Naive B cell (primary cell): Measurements from ENCODE around the gene HACD2. TPM values are rescaled to one million over a fixed set of nuclear protein-coding genes. Genes with fewer than 3 reads are reported as not detected.
"Not testable (repeated sequence)": the region's sequence is repeated elsewhere in the genome, so short reads cannot be mapped to it uniquely, and the experiment has no call there.

Source experiments
- ATAC-seq, 2 donors: fragments of 150-1000 bp; cut with Tn5 transposase; 2 replicates each; pipeline ENCODE4 v1.10.0; 2021; ENCODE audit warnings: low read depth in 2 of 2, mild to moderate bottlenecking in 2 of 2, moderate library complexity in 2 of 2
- DNase-seq: peaks from one replicate; pipeline ENCODE4 v3.0.0; 2022
- H3K27ac Mint-ChIP-seq, 6 donors: one replicate each; pipeline ENCODE4 v1.8.0; 2020 to 2022; ENCODE audit warnings: mild to moderate bottlenecking in 6 of 6, mixed read lengths in 6 of 6, moderate library complexity in 5 of 6, inconsistent platforms in 2 of 6
- H3K27me3 Mint-ChIP-seq, 3 donors: one replicate each; pipeline ENCODE4 v1.8.0; 2021 to 2022; ENCODE audit warnings: mixed read lengths in 3 of 3, mild to moderate bottlenecking in 1 of 3
- H3K36me3 Mint-ChIP-seq, 2 donors: one replicate each; pipeline ENCODE4 v1.8.0; 2020 to 2022; ENCODE audit warnings: mixed read lengths in 2 of 2, inconsistent platforms in 1 of 2, mild to moderate bottlenecking in 1 of 2
- H3K4me1 Mint-ChIP-seq, 3 donors: one replicate each; pipeline ENCODE4 v1.8.0; 2020 to 2022; ENCODE audit warnings: mixed read lengths in 3 of 3, inconsistent platforms in 1 of 3, mild to moderate bottlenecking in 1 of 3, moderate library complexity in 1 of 3
- H3K4me3 Mint-ChIP-seq, 8 donors: one replicate each; pipeline ENCODE4 v1.8.0; 2020 to 2022; ENCODE audit warnings: mild to moderate bottlenecking in 8 of 8, mixed read lengths in 8 of 8, moderate library complexity in 8 of 8, inconsistent platforms in 2 of 8
- H3K9me3 Mint-ChIP-seq, 7 donors: one replicate each; pipeline ENCODE4 v1.8.0; 2020 to 2022; ENCODE audit warnings: mixed read lengths in 7 of 7, mild to moderate bottlenecking in 5 of 7, inconsistent platforms in 2 of 7, moderate library complexity in 1 of 7
- polyA plus RNA-seq, 6 donors: library from polyadenylated mRNA; unstranded; fragments of 300-500 nt; fragmentation: Illumina TruSeq; gene quantifications; one replicate each; pipeline ENCODE4 v1.2.3, GENCODE V29; 2021; ENCODE audit warnings: low read depth in 6 of 6

Gene HACD2
- polyA plus RNA-seq, 6 donors from 2014 or later = 35.3 to 56.2 (median 43.7) TPM

- H3K4me1 Mint-ChIP-seq = peaks cover 11 to 23% (median 19%) of the 10 kb centered on the region in 3 donors
- H3K27me3 Mint-ChIP-seq = no peaks in the 10 kb centered on the region
- ATAC-seq = no peak
- no peak for DNase-seq
- H3K27ac Mint-ChIP-seq = peak overlapping the region in 2 of 6 donors; percentile 44 to 56
- no peak overlapping the region for H3K4me3 Mint-ChIP-seq
- no peaks in the 10 kb centered on the region for H3K9me3 Mint-ChIP-seq
- H3K36me3 Mint-ChIP-seq = no peaks in the 10 kb centered on the region
Observed at GRCh38 chr3:123621850-123622189, 37.0 kb upstream of the HACD2 start.

DNA sequence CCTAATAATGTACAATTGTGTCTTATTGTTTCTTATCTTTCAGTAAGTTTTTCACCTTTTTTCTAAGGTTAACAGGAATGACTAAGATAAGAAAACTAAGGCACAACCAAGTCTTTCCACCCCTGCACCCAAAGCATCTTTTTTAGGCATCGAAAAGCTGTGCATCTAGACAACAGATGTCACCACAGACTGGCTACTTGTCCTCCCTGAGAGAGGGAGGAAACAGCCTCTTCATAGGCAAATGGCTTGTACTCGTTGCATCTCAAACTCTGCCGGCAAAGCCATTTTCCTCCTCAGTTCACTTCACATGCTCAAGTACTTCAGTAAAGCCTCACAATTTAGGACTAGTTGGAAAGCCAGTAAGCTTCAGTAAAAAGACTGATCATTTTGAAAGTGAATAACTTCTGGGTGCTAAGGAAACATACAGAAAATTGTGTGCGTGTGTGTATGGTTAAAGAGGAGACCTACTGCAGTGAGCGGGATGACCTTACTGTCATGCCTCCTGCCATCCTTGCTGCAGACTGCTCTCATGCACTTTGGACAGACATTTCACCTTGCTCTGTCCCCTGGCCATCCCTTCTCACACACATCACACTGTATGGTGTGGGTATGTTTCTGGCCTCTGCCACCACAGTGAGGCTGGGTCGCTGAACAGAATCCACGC is 36.5 kb upstream of the HACD2 start:
- H3K4me1 Mint-ChIP-seq = peaks cover 11 to 23% (median 19%) of the 10 kb centered on the region in 3 donors
- H3K27ac Mint-ChIP-seq = no peak overlapping the region
- no peaks in the 10 kb centered on the region for H3K36me3 Mint-ChIP-seq
- no peak for DNase-seq
- H3K4me3 Mint-ChIP-seq = no peak overlapping the region
- H3K9me3 Mint-ChIP-seq = no peaks in the 10 kb centered on the region
- ATAC-seq = no peak
- no peaks in the 10 kb centered on the region for H3K27me3 Mint-ChIP-seq

GRCh38 chr3:123620343-123620742 is 35.5 kb upstream of the HACD2 start:
- peak overlapping the region in 1 of 6 donors; percentile 63 for H3K27ac Mint-ChIP-seq
- H3K4me3 Mint-ChIP-seq = peak overlapping the region in 1 of 8 donors; percentile 20
- no peaks in the 10 kb centered on the region for H3K36me3 Mint-ChIP-seq
- ATAC-seq (no peak), DNase-seq (no peak)
- H3K9me3 Mint-ChIP-seq = no peaks in the 10 kb centered on the region
- H3K4me1 Mint-ChIP-seq = peaks cover 11 to 23% (median 19%) of the 10 kb centered on the region in 3 donors
- H3K27me3 Mint-ChIP-seq = no peaks in the 10 kb centered on the region

GRCh38 chr3:123618768-123619484 is 34.1 kb upstream of the HACD2 start:
- no peaks in the 10 kb centered on the region for H3K27me3 Mint-ChIP-seq
- no peaks in the 10 kb centered on the region for H3K36me3 Mint-ChIP-seq
- peak; percentile 41 for DNase-seq
- H3K4me1 Mint-ChIP-seq = peaks cover 13 to 27% (median 19%) of the 10 kb centered on the region in 3 donors
- peak; percentile 69 to 82 for ATAC-seq
- H3K27ac Mint-ChIP-seq = peak overlapping the region; percentile 27 to 73 (median 52)
- no peaks in the 10 kb centered on the region for H3K9me3 Mint-ChIP-seq
- peak overlapping the region in 1 of 8 donors; percentile 75 for H3K4me3 Mint-ChIP-seq

GRCh38 chr3:123618076-123618708 is 33.3 kb upstream of the HACD2 start:
- DNase-seq (peak; percentile 7), ATAC-seq (peak; percentile 72 to 80)
- H3K27me3 Mint-ChIP-seq = no peaks in the 10 kb centered on the region
- peak overlapping the region in 2 of 8 donors; percentile 15 to 75 for H3K4me3 Mint-ChIP-seq
- peaks cover 0 to under 1% of the 10 kb centered on the region in 2 donors for H3K36me3 Mint-ChIP-seq
- no peaks in the 10 kb centered on the region for H3K9me3 Mint-ChIP-seq
- H3K27ac Mint-ChIP-seq = peak overlapping the region; percentile 5 to 62 (median 48)
- peaks cover 15 to 27% (median 19%) of the 10 kb centered on the region in 3 donors for H3K4me1 Mint-ChIP-seq

GRCh38 chr3:123616593-123616992 is 31.7 kb upstream of the HACD2 start:
- ATAC-seq (no peak), DNase-seq (no peak)
- H3K4me1 Mint-ChIP-seq = peaks cover 15 to 23% (median 19%) of the 10 kb centered on the region in 3 donors
- no peak overlapping the region for H3K27ac Mint-ChIP-seq
- no peaks in the 10 kb centered on the region for H3K27me3 Mint-ChIP-seq
- no peak overlapping the region for H3K4me3 Mint-ChIP-seq
- H3K36me3 Mint-ChIP-seq = peaks cover 0 to 7% of the 10 kb centered on the region in 2 donors
- H3K9me3 Mint-ChIP-seq = no peaks in the 10 kb centered on the region

DNA sequence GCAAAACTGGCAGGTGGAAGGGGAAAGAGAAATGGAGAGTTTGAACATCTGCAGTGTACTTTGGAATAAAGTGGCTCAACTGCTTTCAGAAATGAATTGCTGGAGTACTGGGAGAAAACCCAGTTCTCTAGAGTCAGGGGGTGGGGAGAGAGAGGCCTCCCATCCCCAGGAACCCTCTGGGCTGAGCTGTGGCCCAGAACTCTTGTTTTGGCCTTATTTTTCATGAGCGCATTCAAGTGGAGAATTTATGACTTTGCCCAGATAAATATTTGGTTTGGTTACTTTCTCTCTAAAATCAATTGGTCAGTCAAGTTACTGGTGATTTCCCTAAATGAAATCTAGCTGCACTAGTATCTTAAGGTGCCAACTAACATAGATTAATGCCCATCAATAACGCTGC is 28.7 kb upstream of the HACD2 start:
- Mint-ChIP-seq H3K4me3 (no peak overlapping the region), H3K4me1 (peaks cover 15 to 22% (median 19%) of the 10 kb centered on the region in 3 donors), H3K9me3 (no peaks in the 10 kb centered on the region), H3K27me3 (no peaks in the 10 kb centered on the region), H3K27ac (peak overlapping the region in 1 of 6 donors; percentile 69), H3K36me3 (peaks cover 0 to 7% of the 10 kb centered on the region in 2 donors)
- ATAC-seq (no peak), DNase-seq (no peak)

- not testable (repeated sequence) for H3K9me3 Mint-ChIP-seq, DNase-seq
Observed at GRCh38 chr3:123611674-123612073, 26.8 kb upstream of the HACD2 start.

DNA sequence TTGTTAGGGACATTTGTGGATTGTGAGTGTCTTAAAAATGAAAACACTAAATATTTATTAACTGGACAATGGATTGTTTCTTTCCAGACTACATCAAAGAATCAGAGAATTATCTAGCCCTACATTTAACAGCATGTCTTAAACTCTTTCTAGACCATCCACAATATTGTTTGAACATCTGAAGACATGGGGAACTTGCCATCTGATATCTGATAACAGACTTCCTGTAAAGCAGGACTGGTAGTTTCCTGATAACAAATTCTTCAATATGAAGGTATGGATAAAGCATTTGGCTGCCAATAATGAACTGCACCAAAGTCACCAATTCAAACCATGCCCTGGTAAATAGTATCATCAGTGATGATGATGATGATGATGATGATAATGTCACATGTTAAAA is 26.2 kb upstream of the HACD2 start:
- H3K36me3 Mint-ChIP-seq = peaks cover 0 to 7% of the 10 kb centered on the region in 2 donors

More at GRCh38 chr3:123611674-123612073, 26.8 kb upstream of the HACD2 start:
- H3K4me3 Mint-ChIP-seq, H3K36me3 Mint-ChIP-seq, H3K27me3 Mint-ChIP-seq, ATAC-seq: not testable (repeated sequence)
- Mint-ChIP-seq H3K27ac (peak overlapping the region in 1 of 6 donors; percentile 16), H3K4me1 (peaks cover 7 to 14% (median 13%) of the 10 kb centered on the region in 3 donors)

DNA sequence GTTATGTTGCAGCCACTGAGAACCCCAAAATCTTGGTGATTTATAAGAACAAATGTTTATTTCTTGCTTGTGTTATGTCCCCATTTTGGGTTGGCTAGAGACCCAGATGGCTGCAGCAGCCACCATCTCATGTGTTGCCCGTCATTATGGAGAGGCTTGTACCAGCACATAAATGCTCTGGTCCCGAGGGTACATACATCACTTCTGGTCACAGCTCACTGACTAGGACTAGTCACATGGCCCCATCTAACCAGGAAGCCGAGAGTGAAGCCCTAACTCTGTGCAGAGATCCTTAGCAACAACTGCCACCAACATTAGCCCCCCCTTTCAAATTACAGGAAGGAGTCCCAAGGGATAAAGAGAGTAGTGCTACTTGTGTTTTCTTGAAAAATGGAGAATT is 25.5 kb upstream of the HACD2 start:
- no peaks in the 10 kb centered on the region for H3K9me3 Mint-ChIP-seq
- DNase-seq = peak; percentile 51
- peak overlapping the region in 5 of 8 donors; percentile 27 to 61 (median 30) for H3K4me3 Mint-ChIP-seq
- H3K36me3 Mint-ChIP-seq = peaks cover 0 to 7% of the 10 kb centered on the region in 2 donors
- H3K4me1 Mint-ChIP-seq = peaks cover 9 to 16% (median 14%) of the 10 kb centered on the region in 3 donors
- ATAC-seq = peak; percentile 100
- no peaks in the 10 kb centered on the region for H3K27me3 Mint-ChIP-seq
- peak overlapping the region; percentile 75 to 96 (median 90) for H3K27ac Mint-ChIP-seq

More for the DNA sequence above, 26.2 kb upstream of the HACD2 start:
- H3K27me3 Mint-ChIP-seq = no peaks in the 10 kb centered on the region
- H3K4me1 Mint-ChIP-seq = peaks cover 7 to 14% (median 14%) of the 10 kb centered on the region in 3 donors
- DNase-seq = no peak
- H3K4me3 Mint-ChIP-seq = no peak overlapping the region
- H3K27ac Mint-ChIP-seq = peak overlapping the region in 1 of 6 donors; percentile 12
- ATAC-seq = no peak
- H3K9me3 Mint-ChIP-seq = no peaks in the 10 kb centered on the region

GRCh38 chr3:123609063-123609462 is 24.2 kb upstream of the HACD2 start:
- no peaks in the 10 kb centered on the region for H3K9me3 Mint-ChIP-seq
- DNase-seq (no peak), ATAC-seq (no peak)
- peaks cover 0 to 7% of the 10 kb centered on the region in 2 donors for H3K36me3 Mint-ChIP-seq
- peaks cover 11 to 15% (median 12%) of the 10 kb centered on the region in 3 donors for H3K4me1 Mint-ChIP-seq
- H3K27me3 Mint-ChIP-seq = no peaks in the 10 kb centered on the region
- H3K27ac Mint-ChIP-seq = peak overlapping the region in 4 of 6 donors; percentile 21 to 95 (median 71)
- H3K4me3 Mint-ChIP-seq = no peak overlapping the region

DNA sequence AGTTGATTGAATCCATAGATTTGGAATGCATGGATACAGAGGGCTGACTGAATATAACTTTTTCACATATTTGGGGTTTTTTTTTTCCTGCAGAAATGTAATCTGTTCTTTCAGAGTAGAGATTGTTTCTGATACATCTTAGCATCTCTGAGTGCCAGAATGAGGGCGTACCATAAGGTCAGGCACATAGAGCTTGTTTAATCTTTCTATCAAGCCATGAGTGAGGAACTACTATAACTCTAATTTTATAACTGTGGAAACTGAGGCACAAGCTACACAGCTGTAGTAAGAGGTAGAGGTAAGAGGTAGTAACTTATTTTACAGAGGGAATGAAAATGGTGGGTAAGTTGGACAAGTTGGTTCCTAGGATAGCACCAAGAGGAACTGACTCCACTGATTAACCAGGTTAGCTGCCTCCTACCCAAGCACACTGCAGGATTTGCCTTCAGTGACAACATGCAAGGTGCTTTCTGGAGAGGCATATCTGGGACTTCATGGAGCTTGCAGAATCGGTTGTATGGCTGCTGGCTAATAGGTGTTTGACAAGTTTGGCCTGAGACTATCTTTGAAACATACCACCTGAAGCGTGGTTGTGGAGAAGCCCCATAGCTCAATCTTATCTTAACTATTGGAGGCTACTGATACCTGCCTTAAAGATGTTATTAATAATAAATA is 23.5 kb upstream of the HACD2 start:
- Mint-ChIP-seq H3K4me3 (no peak overlapping the region), H3K4me1 (peaks cover 10 to 13% (median 11%) of the 10 kb centered on the region in 3 donors), H3K27me3 (no peaks in the 10 kb centered on the region), H3K9me3 (no peaks in the 10 kb centered on the region), H3K36me3 (peaks cover 0 to 7% of the 10 kb centered on the region in 2 donors), H3K27ac (peak overlapping the region in 3 of 6 donors; percentile 39 to 63 (median 51))
- ATAC-seq (no peak), DNase-seq (no peak)

GRCh38 chr3:123606527-123606926 is 21.7 kb upstream of the HACD2 start:
- ATAC-seq = no peak
- Mint-ChIP-seq H3K4me3 (no peak overlapping the region), H3K36me3 (no peaks in the 10 kb centered on the region), H3K4me1 (peaks cover 10 to 13% (median 13%) of the 10 kb centered on the region in 3 donors), H3K9me3 (no peaks in the 10 kb centered on the region), H3K27me3 (no peaks in the 10 kb centered on the region), H3K27ac (peak overlapping the region in 1 of 6 donors; percentile 39)
- DNase-seq = no peak
